AG04449 (cell line): ENCODE measurements around the gene C1QL4.

Experiments
- CTCF ChIA-PET: fragments of 350-600 bp; formaldehyde crosslinking; extraction: SDS; loops from one replicate; lab custom pipeline; 2021; ENCODE audit warnings: antibody characterized with exemption; lab: Yijun Ruan, JAX
- POLR2A ChIA-PET: fragments of 400-600, 350-600 bp; formaldehyde crosslinking; extraction: SDS; loops from one replicate; lab custom pipeline; 2020; ENCODE audit warnings: antibody characterized with exemption, inconsistent platforms; lab: Yijun Ruan, JAX
- DNase-seq: peaks from one replicate; pipeline ENCODE4 v3.0.0-alpha.2; 2010; ENCODE audit warnings: low read depth, low spot score
- H3K4me3 ChIP-seq: 2 replicates; pipeline ENCODE4 v1.5.1; 2011; ENCODE audit warnings: low read depth, mild to moderate bottlenecking, control low read depth, low read length
- CTCF ChIP-seq: IDR thresholded peaks from one replicate; pipeline ENCODE4 v1.5.1; 2011; ENCODE audit warnings: mild to moderate bottlenecking, moderate library complexity, low read length, control low read depth, inconsistent platforms; ENCODE audit not compliant: insufficient read depth; ENCODE audit errors: missing control alignments

The C1QL4 gene

GRCh38 chr12:49330032-49330619 is 6.9 kb downstream of the C1QL4 start:
- ChIA-PET CTCF (interaction anchor here (0.8 to 12.8 kb wide), 11 partner anchors 12 to 251 kb away, joined by 3 to 424 read pairs (median 15); partner anchors contain the start of gene DNAJC22), POLR2A (no interaction called here)

GRCh38 chr12:49328816-49329215 is 8.2 kb downstream of the C1QL4 start:
- DNase-seq = no peak
- CTCF ChIA-PET = interaction anchor here (1.4 to 12.8 kb wide), 5 partner anchors 14 to 252 kb away, joined by 4 to 424 read pairs (median 148); partner anchors contain the start of gene DNAJC22
- POLR2A ChIA-PET = no interaction called here
- H3K4me3 ChIP-seq = no peak overlapping the region
- no peak for TF ChIP-seq CTCF

More at GRCh38 chr12:49330032-49330619, 6.9 kb downstream of the C1QL4 start:
- DNase-seq = no peak
- TF ChIP-seq CTCF = no peak
- no peak overlapping the region for H3K4me3 ChIP-seq

GRCh38 chr12:49327887-49328286 is 9.1 kb downstream of the C1QL4 start:
- POLR2A ChIA-PET = no interaction called here
- TF ChIP-seq CTCF = no peak

GRCh38 chr12:49327368-49327767 is 9.6 kb downstream of the C1QL4 start:
- ChIA-PET CTCF (no interaction called here), POLR2A (no interaction called here)
- DNase-seq = no peak
- TF ChIP-seq CTCF = no peak
- H3K4me3 ChIP-seq = no peak overlapping the region

More at GRCh38 chr12:49327887-49328286, 9.1 kb downstream of the C1QL4 start:
- CTCF ChIA-PET = interaction anchor here (12.8 kb wide), 1 partner anchor 25 kb away, joined by 424 read pairs; the partner anchor contains the start of gene DNAJC22
- H3K4me3 ChIP-seq = no peak overlapping the region
- no peak for DNase-seq

- POLR2A ChIA-PET = interaction anchor here (0.6 kb wide), 1 partner anchor 357 kb away, joined by 3 read pairs; no protein-coding TSS in a partner anchor
- no peak for DNase-seq
- TF ChIP-seq CTCF = no peak
- no peak overlapping the region for H3K4me3 ChIP-seq
- CTCF ChIA-PET = interaction anchor here (0.6 to 6.5 kb wide), 8 partner anchors 10 to 255 kb away, joined by 3 to 89 read pairs (median 6); partner anchors contain the start of genes C1QL4 and DNAJC22
These were observed 11.4 kb downstream of the C1QL4 start for GRCh38 chr12:49325606-49326005.

GRCh38 chr12:49323524-49324097 is 13.4 kb downstream of the C1QL4 start:
- TF ChIP-seq CTCF = no peak
- peak overlapping the region; percentile 78 for H3K4me3 ChIP-seq
- CTCF ChIA-PET = interaction anchor here (1.2 to 6.5 kb wide), 7 partner anchors 12 to 257 kb away, joined by 4 to 89 read pairs (median 11); partner anchors contain the start of genes C1QL4 and DNAJC22
- no peak for DNase-seq
- POLR2A ChIA-PET = interaction anchor here (0.7 to 1.2 kb wide), 3 partner anchors 8 to 418 kb away, joined by 3 to 5 read pairs (median 5); partner anchors contain the start of gene TMBIM6
